Measurements from ENCODE around the gene PPID.
"Not testable (repeated sequence)": the region's sequence is repeated elsewhere in the genome, so short reads cannot be mapped to it uniquely, and the experiment has no call there.

The PPID gene

DNA sequence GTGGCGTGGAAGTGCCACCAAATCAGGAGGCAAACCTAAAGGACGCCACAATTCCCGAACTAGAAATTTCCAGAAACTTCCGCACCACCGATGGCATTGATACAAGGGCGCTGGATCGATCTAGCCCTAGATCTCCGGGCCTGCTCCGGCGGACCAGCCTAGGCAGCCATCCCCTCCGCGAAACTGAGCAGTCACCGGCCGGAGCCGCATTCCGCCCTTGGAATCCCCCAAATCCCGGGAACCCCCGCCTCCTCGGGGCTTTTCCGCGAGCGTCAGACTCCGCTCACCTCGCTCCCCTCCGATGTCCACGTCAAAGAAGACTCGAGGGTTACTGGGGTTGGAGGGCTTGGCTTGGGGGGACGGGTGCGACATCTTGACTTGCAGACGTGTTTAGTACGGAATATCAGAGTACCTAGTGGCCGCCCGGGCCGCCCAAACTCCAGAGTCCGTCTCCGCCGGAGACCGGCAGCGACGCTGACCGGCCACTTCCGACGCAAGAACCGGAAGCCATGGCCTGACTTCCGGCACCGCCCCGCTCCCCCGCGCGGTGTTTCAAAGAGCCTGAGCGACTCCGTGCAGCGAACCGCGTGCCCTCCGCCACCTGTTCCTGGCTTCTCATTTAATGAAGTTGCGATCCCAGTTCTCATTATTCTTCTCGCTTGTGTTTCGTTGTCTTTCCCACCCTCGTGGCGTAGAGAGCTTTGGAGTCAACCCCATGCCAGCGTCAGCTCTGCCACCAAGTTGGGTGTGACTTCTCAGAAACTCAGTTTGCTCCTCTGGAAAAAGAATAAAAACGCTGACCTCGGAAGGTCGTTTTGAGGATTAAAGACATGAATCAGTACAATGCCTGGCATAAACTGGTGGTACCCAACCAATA lies at the start of gene PPID:
PPID (minus strand) TSS at position 480 of the 877 bp plus-strand sequence; CDS start at position 372, 108 bp downstream.
- DNase-seq (ENCODE audit: low spot score) (peak; percentile 89), FAIRE-seq (no peak)

DNA sequence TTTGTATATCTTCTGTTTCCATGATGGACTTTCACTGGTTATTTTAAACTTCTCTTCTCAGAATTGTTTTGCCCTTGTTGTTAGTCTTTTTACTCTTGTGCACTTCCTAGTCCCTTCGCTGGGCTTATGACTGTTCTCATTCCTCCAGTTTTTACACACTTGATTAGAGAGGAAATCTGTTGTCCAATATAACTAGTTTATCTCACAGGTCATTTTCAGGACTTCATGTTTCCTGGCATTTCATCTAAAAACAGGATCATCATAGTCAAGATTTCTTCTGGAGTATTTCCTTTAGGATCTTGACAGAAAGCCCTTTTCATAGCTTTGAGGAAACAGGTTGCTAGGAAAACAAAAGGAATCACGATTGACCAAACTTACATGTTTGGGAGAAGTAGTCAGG lies 48.6 kb upstream of the PPID start:
- FAIRE-seq, result no peak
- DNase-seq (ENCODE audit: low spot score), result no peak

DNA sequence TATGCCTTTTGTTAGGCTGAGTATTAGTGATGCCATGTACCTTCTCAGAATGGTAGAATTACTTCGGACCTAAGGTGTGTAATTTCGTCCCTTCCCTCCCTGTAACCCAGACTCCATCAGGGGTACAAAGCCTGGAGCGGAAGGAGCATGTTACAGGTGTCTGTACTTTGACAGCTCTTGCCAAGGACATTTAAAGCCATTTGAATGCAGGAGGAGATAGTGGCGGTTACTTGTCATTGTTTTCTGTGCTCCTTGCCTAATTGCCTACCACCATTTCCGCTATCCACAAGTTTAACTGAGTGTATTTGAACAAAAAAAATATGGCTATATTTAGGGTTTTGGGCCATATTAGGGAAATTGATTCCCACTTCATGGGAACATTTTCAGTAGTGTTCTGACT lies 47.5 kb upstream of the PPID start:
- FAIRE-seq (no peak), DNase-seq (ENCODE audit: low spot score) (no peak)

DNA sequence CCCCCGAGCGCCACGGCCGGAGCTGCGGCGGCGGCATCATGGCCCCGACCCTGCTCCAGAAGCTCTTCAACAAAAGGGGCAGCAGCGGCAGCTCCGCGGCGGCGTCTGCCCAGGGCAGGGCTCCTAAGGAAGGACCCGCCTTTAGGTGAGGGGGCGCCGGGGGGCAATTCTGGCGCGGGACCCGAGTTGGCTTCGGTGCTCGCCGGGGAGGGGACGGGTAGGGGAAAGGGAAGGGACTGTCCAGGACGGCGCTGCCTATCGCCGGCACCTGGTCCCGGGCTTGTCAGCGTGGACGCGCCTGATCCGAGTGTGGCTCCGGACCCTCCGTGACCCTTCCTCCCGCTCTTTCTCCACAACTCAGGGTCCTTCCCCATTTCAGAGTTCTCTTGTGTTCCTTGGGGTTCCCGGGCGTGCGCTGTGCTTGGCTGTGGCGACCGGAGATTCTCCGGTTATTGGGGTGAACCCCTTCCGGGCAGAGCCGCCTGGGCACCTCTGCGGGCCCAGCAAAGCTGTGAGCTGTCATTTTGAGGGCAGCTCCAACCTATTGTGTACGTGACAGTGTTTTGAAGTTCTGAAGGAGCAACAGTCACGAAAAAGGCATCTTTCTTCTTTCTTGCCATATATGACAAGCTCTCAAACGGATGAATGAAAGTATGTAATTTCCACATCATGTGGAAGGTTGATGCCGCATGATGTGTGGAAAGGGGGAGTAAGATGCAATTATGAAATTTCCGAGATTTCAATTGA lies 46.2 kb upstream of the PPID start:
- no peak for FAIRE-seq
- DNase-seq (ENCODE audit: low spot score), result peak; percentile 41

DNA sequence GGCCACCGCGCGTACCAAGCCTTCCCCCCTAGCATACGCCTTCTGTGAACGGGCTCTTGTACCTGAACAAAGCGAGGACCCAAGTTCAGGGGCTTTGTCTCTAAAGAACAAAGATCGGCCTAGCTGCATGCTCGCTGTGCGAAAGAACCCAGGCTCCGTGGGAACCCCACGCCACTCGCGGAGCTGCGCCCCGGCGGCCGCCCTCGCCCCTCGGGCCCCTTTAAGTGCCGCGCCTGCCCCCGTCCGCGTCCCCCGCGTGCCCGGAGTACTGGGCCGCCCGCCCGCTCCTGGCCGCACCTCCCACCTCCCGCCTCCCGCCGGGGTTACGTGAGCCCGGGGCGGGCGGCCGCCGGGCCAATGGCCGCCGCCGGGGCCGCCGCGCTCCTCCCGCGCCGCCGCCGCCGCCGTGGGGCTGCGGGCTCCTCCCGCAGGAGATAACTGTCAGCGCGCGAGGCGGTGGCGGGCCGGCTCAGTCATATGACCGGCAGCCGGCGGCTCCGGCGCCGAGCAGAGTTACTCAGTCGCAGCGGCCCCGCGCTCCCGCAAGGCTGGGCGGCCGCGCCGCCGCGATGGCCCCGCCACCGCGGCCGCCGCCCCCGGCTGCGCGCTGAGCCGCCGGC lies 45.5 kb upstream of the PPID start, which contains the start of gene FNIP2:
FNIP2 (plus strand) TSS at position 472 of the 620 bp plus-strand sequence. CDS start 187 bp downstream, outside the sequence.
- peak; percentile 90 for DNase-seq (ENCODE audit: low spot score)
- FAIRE-seq, result no peak

DNA sequence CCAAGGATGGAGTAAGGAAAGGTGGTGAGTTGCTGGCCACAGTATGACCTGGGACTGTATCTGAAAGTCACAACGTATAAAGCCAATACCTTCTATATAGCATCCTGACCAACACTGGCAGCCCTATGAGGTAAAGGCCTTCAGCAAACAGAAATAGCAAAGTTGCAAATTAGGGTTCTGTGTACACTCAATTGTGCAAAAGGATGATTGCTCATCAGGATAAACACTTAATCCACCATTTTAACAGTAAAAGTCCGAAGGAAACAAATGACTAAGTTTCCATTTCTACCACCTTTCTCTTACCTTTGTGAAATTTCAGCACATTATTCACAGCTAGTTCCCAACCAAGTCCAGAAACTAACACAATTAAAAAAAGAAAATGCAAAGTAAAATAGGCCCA lies 44.3 kb upstream of the PPID start:
- FAIRE-seq, result no peak
- no peak for DNase-seq (ENCODE audit: low spot score)

DNA sequence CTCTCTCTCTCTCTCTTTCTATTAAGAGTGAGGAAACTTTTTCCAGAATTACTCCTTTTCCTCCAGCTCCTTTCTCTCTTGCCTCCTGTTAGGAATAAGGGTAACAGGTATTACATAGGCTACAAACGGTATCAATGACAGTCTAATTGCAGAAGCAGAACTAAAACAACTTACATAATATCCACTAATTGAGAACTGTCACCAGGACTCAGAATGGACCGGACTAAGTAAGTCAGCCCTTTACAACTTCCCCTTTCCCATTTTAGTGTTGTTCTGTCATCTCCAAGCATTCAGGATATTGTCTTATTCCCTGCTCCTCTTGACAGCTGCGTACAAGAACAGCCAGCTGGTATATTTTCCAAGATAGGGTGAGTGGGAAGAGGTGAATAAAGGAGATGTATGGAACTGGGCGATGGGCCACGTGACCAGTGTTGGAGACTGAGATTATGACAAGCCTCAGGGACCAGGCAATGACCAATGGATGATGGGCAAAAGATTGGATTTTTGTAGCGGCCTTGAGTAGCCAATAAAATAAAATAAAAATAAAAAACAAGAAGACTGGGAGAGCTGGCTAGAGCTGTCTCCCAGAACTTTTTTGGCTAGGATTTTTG lies 43.3 kb upstream of the PPID start:
- DNase-seq (ENCODE audit: low spot score), result no peak
- no peak for FAIRE-seq

DNA sequence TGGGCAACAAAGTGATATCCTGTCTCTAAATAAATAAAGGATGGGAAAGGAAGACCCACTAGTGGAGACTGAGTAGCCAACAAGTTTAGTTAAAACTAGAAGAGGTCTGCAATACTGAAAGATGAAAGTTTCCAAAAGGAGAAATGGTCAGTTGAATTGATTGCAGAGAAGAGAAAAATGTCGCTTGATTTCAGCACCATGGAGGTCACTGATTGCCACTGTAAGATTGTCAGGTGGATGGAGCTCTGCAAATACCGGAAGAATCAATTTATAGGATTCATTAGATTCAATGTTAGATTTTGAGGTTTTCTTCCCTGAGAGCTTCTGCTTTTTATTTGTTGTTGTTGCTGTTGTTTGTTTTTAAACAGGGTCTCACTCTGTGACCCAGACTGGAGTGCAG lies 40.3 kb upstream of the PPID start:
- no peak for FAIRE-seq
- no peak for DNase-seq (ENCODE audit: low spot score)

DNA sequence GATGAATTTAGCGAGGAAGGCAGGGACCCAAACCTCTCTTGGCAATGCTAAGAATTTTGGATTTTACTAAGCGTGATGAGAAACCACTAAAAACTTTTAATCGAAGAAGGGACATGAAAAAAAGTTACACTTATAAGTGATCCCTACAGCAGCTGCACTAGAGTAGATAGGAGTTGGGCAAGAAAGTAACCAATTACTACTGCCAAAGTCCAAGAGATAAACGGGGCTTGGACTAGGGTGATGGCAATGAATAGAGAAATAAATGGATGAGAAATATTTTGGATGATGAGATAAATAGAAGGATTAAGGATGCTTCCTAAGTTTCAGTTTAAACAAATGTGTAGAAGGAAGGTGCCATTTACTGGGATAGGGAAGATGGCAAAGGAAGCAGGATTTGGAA lies 39.4 kb upstream of the PPID start:
- DNase-seq (ENCODE audit: low spot score), result no peak
- FAIRE-seq, result no peak

DNA sequence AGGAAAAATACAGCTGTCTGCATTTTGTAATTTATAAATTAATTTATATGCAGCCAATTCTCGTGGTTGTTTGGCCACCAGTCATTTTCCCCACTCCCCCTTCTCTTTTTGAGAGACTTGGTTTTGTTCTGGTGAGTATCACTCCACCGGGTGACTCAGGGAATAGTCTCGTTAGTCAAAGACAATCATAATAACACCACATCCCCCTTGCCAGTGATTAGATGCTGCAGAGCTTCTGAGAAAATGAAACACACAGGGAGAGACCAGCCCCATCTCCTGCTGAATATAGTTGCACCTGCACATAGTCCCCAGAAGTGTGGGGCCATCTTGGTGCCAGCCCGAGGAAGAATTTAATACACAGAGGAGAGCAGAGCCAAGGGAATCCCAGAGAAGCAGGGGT lies 37.7 kb upstream of the PPID start:
- no peak for FAIRE-seq
- peak; percentile 8 for DNase-seq (ENCODE audit: low spot score)

DNA sequence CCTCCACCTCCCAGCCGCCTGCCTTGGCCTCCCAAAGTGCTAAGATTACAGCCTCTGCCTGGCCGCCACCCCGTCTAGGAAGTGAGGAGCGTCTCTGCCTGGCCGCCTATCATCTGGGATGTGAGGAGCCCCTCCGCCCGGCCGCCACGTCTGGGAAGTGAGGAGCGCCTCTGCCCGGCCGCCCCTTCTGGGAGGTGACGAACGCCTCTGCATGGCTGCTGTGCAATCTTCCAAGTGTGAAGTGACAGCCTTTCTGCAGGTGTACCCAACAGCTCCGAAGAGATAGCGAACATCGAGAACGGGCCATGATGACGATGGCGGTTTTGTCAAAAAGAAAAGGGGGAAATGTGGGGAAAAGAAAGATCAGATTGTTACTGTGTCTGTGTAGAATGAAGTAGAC lies 36.3 kb upstream of the PPID start:
- FAIRE-seq; DNase-seq (ENCODE audit: low spot score): not testable (repeated sequence)

DNA sequence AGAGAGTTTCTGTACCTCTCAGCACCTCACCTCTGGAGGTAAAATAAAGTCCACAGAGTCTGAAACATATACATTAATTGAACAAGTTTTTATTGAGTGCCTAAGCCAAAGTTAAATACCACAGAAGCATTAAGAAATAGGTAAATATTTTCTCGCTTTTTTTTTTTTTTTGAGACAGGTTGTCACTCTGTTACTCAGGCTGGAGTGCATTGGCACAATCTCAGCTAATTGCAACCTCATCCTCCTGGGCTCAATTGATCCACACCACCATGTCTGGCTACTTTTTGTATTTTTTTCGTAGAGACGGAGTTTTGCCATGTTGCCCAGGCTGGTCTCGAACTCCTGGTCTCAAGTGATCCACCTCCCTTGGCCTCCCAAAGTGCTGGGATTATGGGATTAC lies 35.5 kb upstream of the PPID start:
- DNase-seq (ENCODE audit: low spot score) (no peak), FAIRE-seq (no peak)

DNA sequence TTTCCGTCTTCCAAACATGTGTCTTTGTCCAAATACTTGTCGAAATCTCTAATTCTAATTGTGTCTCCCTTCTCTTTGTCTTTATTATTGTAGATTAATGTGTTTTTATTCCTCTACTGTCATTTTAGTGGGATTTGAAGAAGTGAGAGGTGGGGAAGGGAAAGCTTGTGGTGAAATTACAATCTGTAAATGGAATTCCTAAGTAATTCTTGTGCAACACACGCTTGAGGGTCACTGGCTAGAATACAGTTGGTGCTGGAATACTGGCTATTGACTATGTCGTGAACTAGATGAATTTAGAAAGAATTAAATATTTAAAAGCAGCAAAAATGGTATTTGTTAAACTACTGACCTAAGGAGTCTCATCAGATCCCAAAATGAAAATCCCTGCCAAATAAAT lies 34.9 kb upstream of the PPID start:
- no peak for DNase-seq (ENCODE audit: low spot score)
- no peak for FAIRE-seq

DNA sequence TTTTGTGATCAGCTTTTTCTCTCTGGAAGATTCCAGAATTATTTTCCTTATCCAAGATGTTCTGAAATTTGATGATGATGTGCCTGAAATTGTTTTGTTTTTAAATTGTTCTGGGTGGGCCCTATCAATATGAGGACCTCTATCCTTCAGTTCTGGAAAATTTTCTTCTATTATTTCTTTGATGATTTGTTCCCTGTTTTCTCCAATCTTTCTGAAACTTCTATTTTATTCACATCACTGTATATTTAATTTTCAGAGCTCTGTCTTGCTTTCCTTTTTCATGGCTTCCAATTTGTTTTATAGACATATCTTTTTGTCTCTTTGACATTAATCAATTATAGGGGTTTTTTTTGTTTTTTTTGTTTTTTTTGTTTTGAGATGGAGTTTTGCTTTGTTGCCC lies 33.4 kb upstream of the PPID start:
- FAIRE-seq (no peak), DNase-seq (ENCODE audit: low spot score) (no peak)

DNA sequence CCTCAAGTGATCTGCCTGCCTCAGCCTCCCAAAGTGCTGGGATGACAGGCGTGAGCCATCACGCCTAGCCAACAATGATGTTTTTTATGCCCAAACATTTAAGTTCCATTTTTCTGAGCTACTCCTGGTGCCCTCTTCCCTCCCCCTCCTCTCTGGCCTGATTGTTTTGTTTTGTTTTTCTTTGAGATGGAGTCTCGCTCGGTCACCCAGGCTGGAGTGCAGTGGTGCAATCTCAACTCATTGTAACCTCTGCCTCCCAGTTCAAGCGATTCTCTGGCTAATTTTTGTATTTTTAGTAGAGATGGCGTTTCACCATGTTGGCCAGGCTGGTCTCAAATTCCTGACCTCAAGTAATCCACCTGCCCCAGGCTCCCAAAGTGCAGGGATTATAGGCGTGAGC lies 32.6 kb upstream of the PPID start:
- FAIRE-seq, result not testable (repeated sequence)

DNA sequence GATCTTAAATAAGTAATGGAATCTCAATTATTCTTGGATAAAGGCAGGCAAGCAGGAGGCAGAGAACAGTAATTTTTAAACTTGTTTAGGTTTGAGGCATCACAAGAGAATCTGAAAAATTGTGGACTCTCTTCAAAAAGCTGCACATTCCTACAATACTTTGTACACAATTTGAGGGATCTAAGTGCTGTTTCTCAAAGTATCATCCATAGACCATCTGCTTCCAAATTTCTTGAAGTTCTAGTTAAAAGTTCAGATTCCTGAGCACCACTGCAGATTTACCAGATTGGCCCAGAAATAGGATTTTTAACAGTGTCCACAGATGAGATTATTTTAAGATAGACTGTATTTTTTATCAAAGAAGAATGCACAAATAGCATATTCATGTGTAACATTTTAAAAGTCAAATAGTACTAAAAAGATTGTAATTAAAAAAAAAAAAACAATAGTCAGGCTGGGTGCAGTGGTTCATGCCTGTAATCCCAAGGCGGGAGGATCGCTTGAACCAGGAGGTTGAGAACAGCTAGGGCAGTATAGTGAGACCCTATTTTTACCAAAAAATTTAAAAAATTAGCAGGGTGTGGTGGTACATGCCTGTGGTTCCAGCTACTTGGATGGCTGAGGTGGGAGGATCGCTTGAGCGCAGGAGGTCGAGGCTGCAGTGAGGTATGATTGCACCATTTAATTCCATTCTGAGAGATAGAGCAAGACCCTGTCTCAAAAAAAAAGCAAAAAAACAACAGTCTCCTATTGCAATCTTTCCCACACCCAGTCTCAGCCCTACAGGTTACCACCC lies 31.4 kb upstream of the PPID start:
- DNase-seq (ENCODE audit: low spot score) (no peak), FAIRE-seq (no peak)

More for the DNA sequence above, 32.6 kb upstream of the PPID start:
- not testable (repeated sequence) for DNase-seq (ENCODE audit: low spot score)

DNA sequence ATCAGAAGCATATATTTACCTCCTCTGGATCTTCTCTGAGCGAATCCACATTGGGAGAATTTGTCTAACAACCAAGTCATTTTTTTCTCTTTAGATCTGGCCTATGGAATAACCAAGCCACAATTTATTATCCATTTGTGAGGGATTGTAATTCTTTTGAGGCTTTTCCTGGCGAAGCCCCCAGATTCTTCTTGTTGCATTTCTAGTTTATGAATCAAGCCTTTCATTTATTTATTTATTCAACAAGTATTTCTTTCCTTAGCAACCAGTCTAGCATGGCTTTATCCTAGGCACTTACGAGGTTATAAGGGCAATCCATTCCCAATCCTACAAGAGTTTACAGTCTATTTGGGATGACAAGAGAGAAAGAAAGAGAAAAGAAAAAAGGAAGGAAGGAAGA lies 27.2 kb upstream of the PPID start:
- DNase-seq (ENCODE audit: low spot score), result no peak
- no peak for FAIRE-seq

DNA sequence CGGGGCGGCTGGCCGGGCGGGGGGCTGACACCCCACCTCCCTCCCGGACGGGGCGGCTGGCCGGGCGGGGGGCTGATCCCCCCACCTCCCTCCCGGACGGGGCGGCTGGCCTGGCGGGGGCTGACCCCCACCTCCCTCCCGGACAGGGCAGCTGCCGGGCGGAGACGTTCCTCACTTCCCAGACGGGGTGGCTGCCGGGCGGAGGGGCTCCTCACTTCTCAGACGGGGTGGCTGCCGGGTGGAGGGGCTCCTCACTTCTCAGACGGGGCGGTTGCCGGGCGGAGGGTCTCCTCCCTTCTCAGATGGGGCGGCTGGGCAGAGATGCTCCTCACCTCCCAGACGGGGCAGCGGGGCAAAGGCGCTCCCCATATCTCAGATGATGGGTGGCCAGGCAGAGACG lies 23.3 kb upstream of the PPID start:
- DNase-seq (ENCODE audit: low spot score); FAIRE-seq: not testable (repeated sequence)

DNA sequence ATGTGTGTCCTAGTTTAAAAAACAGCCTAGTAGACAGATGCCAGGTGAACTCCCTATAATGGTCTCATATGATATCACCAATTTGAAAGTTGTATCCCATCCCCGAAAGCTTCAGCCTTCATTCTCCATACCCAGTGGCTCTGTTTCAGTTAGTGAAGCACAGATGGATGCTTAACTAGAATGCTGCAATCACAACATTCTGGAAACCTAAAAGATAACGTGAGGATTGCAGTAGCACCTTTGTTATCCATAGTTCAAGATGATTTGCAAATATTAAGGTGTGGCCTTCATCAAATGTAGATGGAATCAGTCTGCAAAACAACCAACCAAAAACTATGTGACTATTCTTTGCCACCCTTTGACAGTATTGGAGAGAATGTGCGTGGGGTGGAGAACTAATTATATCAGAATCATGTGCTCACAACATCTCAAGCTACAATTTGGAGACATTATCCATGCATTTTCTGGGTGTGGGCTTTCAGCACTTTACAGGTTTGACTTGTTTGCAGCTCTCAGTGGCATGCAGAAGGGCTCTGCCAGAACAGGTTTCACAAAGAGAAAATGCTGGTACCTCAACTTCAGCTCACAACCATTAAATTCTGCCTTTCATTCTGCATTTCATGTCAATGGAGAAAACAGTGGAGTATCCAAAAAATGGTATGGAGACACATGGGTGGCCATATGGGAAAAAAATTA lies 18.3 kb upstream of the PPID start:
- FAIRE-seq, result no peak

DNA sequence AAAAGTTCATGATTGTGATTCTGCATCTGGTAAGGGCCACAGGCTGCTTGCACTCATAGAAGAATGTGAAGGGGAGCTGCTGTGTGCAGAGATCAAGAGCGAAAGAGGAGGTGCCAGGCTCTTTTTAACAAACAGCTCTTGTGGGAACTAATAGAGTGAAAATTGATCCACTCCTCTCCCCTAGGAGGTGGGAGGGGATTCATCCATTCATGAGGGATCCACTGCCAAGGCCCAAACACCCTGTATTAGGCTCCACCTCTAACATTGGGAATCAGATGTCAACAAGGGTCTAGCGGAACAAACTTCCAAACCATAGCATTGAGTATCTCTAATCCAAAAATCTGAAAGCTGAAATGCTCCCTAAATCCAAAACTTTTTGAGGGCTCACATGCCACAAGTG lies 16.4 kb upstream of the PPID start:
- no peak for DNase-seq (ENCODE audit: low spot score)
- FAIRE-seq, result no peak

More for the DNA sequence above, 18.3 kb upstream of the PPID start:
- no peak for DNase-seq (ENCODE audit: low spot score)
